Hematopoietic multipotent progenitor cell (in vitro differentiated cells): ENCODE data around the gene RNF151. TPM values are rescaled to one million over a fixed set of nuclear protein-coding genes. Genes with fewer than 3 reads are reported as not detected.
A peak's percentile ranks its signal among the peaks of the same experiment; 100 is the strongest.

ENCODE experiments used
- DNase-seq, 3 donors: peaks; one replicate each; pipeline ENCODE4 v3.0.0-alpha.2; 2011 to 2015; ENCODE audit warnings: low read depth in 2 of 3, low spot score in 2 of 3
- total RNA-seq: library from RNA; depleted of rRNA; stranded (reverse); fragments of >200 nt; gene quantifications from one replicate; pipeline ENCODE4 v1.2.3, GENCODE V29; 2012

Gene RNF151
- total RNA-seq, 1 donor = 0.54 TPM

DNA sequence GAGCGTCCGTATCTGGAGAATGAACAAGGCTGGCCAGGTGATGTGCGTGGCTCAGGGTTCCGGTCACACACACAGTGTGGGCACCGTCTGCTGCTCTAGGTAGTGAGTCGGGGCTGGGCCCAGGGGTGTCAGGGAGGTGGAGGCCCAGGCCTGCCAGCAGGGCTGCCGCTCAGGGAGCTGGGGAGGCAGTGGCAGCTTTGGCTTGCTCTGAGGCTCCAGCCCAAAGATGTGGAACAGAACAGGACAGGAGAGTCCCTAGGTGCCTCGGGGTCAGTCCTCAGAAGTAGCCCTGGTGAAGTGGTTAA lies 9.5 kb downstream of the RNF151 start:
- no peak for DNase-seq

GRCh38 chr16:1976951-1977874 lies 10.6 kb downstream of the RNF151 start:
- no peak for DNase-seq

DNA sequence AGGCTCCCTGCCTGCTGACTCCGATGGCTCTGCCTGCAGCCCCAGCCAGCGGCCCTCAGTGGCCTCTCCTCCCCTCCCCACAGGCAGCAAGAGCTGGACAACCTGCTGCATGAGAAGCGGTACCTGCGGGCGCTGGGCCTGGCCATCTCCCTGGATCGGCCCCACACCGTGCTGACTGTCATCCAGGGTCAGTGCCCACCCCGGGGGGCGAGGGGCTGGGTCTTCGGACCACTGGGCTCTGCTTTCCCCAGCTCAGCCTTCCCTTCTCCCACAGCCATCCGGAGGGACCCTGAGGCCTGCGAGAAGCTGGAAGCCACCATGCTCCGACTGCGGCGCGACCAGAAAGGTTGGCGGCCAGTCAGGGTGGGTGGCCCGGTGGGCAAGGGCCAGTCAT lies 11.2 kb downstream of the RNF151 start:
- no peak for DNase-seq

- DNase-seq = no peak
These were observed 11.9 kb downstream of the RNF151 start for GRCh38 chr16:1978476-1979120.

GRCh38 chr16:1979271-1980029 lies 12.8 kb downstream of the RNF151 start:
- no peak for DNase-seq

DNA sequence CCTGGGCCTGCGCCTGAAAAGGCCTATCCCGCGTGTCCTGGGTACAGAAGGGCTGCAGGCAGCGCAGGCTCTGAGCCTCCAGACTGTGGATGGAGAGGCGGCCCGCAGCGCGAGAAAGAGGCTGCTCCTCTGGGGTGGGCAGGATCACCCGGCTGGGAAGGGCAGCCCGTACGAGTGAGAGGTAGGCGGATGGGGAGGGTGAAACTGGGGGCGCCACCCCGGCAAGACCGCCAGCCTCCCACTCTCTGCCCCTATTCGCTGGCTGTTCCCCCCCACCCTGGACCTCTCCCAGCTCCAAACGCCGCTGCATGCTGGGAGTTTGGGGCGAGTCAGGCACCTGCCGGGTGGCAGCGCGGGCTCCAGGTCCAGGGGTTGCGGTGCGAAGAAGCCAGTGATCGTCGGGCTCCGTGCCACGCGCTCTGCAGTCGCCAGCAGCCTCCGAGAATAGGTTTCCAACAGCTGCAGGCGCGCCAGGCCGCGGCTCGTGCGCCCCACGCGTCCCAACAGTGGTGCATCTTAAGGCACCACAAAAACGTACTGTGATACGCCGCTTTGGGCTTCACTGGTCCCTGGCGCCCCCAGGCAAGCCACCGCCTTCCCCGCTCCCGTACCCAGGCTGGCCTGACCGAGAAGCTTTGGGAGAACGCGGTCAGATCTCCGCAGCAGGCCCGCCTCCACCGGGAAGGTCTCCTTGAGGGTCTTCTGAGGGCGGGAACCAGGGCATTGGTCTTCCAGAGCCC lies 13.5 kb downstream of the RNF151 start:
- no peak for DNase-seq

DNA sequence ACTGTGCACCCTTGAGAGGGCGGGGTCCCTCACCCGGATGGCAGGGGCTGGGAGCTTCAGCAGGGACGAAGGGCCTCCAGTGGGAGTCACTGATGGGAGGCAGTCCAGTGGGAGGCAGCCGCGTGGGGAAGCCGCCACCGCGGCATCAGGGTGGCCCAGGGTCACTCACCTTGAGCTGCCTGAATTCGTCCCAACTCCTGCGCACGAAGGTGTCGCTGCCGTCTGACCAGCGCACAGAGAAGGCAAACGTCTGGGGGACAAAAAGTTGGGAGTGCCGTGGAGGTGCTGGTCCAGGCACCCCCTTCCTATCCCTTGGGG lies 14.1 kb downstream of the RNF151 start:
- no peak for DNase-seq

GRCh38 chr16:1981398-1981836 lies 14.8 kb downstream of the RNF151 start, which contains the start of gene NOXO1:
TSS of gene NOXO1 (minus strand) at chr16:1981469. CDS start at chr16:1981179, 290 bp downstream.
- DNase-seq = no peak

DNA sequence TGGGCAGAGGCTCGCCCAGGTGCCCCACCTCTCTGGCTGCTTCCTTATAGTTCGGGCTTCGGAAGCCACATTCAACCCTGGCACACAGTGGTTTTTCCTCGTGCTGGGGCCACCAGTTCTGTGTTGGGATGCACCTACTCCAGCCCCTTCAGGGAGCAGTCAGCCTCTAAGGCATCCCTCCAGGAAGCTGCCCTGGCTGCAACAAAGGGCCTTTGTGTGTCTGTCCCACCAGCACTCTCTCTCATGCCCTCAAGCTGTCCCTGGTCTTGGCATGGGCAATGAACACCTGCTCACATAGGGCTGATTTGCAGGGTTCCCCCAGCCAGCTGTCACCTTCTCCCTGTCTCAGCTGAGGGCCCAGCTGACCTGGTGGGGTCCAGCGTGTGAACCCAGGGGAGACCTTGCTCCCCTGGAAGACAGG lies 15.4 kb downstream of the RNF151 start:
- DNase-seq = no peak

- DNase-seq = no peak
These were observed 16.4 kb downstream of the RNF151 start for GRCh38 chr16:1982991-1983543.

DNA sequence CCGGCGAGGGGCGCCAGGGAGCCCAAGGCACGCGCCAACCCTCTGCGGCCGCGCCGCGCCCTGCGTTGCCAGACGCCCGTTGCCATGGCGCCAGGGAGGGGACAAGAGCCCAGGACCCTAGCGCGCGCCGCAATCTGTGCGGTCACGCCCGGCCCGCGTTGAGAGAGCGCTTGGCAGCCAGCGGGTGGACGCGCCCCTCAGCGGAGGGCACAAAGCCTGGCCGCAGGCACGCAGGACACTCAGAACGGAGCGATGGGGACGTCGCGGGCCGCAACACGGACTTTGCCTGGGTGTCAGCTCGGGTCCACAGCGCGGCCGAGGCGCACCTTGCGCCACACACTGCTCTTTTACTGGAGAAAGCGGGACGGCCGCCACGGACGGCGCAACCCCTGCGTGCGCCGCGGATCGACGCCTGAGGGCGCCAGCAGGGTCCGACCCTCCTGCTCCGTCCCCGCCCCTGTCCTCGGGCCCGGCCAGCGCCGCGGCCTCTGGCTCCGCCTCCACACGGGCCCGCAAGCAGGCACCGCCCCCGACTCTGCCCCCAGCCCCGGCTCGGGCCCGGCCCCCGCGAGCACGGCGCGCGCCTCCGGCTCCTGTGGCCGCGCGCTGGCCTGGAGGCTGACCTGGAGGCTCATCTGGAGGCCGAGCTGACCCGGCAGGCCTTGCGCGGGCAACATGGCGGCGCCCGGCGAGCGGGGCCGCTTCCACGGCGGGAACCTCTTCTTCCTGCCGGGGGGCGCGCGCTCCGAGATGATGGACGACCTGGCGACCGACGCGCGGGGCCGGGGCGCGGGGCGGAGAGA lies 17.1 kb downstream of the RNF151 start, which contains the start of gene GFER:
TSS of gene GFER (plus strand) at position 650 of the 803 bp plus-strand sequence. CDS start at position 676, 26 bp downstream.
- DNase-seq = peak in 2 of 3 donors; percentile 73 to 80

GRCh38 chr16:1984347-1985225 lies 17.9 kb downstream of the RNF151 start:
- DNase-seq = no peak

DNA sequence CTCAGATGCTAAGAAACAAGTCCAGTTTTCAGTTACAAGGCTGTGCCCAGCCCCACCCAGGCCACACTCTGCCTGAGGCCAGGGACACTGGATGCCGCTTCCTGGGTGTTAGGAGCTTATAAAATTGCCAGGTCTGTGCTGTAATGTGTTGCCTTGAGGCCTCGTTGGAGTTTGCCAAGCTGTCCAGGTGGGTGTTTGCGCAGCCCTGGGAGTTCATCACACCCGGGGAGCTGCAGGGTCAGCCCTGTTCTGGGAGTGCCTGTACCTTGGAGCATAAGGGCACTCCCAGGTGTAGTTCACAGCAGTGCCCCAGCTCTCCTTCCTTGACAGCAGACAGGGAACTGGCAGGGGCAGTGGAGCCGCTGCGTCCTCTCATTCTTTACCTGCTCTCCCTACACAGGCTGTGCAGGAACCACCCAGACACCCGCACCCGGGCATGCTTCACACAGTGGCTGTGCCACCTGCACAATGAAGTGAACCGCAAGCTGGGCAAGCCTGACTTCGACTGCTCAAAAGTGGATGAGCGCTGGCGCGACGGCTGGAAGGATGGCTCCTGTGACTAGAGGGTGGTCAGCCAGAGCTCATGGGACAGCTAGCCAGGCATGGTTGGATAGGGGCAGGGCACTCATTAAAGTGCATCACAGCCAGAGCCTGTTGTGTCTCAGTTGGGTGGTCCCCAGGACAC lies 19.0 kb downstream of the RNF151 start:
- no peak for DNase-seq

GRCh38 chr16:1987198-1987597 lies 20.5 kb downstream of the RNF151 start:
- no peak for DNase-seq

- no peak for DNase-seq
These were observed 22.8 kb downstream of the RNF151 start, which contains the start of gene SYNGR3 for GRCh38 chr16:1989209-1990100. TSS of gene SYNGR3 (plus strand) at chr16:1989970. CDS start at chr16:1990103, 133 bp downstream.

DNA sequence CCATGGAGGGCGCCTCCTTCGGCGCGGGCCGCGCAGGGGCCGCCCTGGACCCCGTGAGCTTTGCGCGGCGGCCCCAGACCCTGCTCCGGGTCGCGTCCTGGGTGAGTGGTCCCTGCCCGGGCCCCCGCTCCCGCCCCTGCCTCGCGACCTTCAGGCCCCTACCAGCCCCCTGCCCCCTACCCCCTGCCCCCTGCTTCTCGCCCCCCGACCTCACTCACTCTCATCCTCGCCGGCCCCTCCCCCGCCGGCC lies 23.4 kb downstream of the RNF151 start:
- no peak for DNase-seq
